Activated B cell treated with CpG ODN at 0.5 μM for 24 hours (primary cell): ENCODE results near the gene RNF145. TPM values are rescaled to one million over a fixed set of nuclear protein-coding genes. Genes with fewer than 3 reads are reported as not detected.

Experiments
- ATAC-seq: fragments of 200-7000 bp; cut with Tn5 transposase; one replicate; pipeline ENCODE4 v1.10.0; 2021; ENCODE audit warnings: low read depth, mild to moderate bottlenecking, moderate library complexity
- CTCF ChIA-PET: fragments of 350-600 bp; sonication (Branson Sonifier 250); formaldehyde crosslinking; loops from one replicate; lab custom pipeline; 2021; ENCODE audit warnings: antibody characterized with exemption; lab: Charles Lee
- POLR2A ChIA-PET: fragments of 350-600 bp; sonication (Branson Sonifier 250); formaldehyde crosslinking; loops from one replicate; lab custom pipeline; 2021; ENCODE audit warnings: antibody characterized with exemption; lab: Charles Lee
- DNase-seq: peaks from one replicate; pipeline ENCODE4 v3.0.0; 2022
- H3K27ac Mint-ChIP-seq: one replicate; pipeline ENCODE4 v1.8.0; 2020; ENCODE audit warnings: mixed read lengths
- H3K27me3 Mint-ChIP-seq: one replicate; pipeline ENCODE4 v1.8.0; 2021; ENCODE audit warnings: mixed read lengths
- H3K36me3 Mint-ChIP-seq: one replicate; pipeline ENCODE4 v1.8.0; 2021; ENCODE audit warnings: low read depth, mixed read lengths
- H3K4me1 Mint-ChIP-seq: one replicate; pipeline ENCODE4 v1.8.0; 2021; ENCODE audit warnings: mixed read lengths
- H3K4me3 Mint-ChIP-seq: one replicate; pipeline ENCODE4 v1.8.0; 2020; ENCODE audit warnings: mild to moderate bottlenecking, mixed read lengths
- H3K9me3 Mint-ChIP-seq: one replicate; pipeline ENCODE4 v1.8.0; 2020; ENCODE audit warnings: mixed read lengths
- CTCF ChIP-seq: fragments of 200-600 bp; IDR thresholded peaks from one replicate; pipeline ENCODE4 v1.8.0; 2022; ENCODE audit warnings: antibody characterized with exemption, mild to moderate bottlenecking
- intact Hi-C: fragments of 100-400 bp; cut with micrococcal nuclease; formaldehyde crosslinking; loops from one replicate; pipeline ENCODE4 v1.15.1; 2024
- total RNA-seq: library from RNA; stranded (reverse); gene quantifications from 2 replicates; pipeline ENCODE4 v1.2.3, GENCODE V29; 2022

The RNF145 gene
- total RNA-seq, 1 donor from 2014 or later = 66.1 TPM

- H3K4me3 Mint-ChIP-seq = peak overlapping the region; percentile 73
- ChIA-PET CTCF (interaction anchor here (1.0 to 2.2 kb wide), 3 partner anchors 9 to 87 kb away, joined by 3 to 15 read pairs (median 11); no protein-coding TSS in a partner anchor), POLR2A (interaction anchor here (0.6 to 3.5 kb wide), 5 partner anchors 9 to 1806 kb away, joined by 3 to 49 read pairs (median 11); partner anchors contain the start of gene RNF145)
- H3K9me3 Mint-ChIP-seq = no peaks in the 10 kb centered on the region
- ATAC-seq (no peak), DNase-seq (no peak)
- H3K4me1 Mint-ChIP-seq = peaks cover 66% of the 10 kb centered on the region
- TF ChIP-seq CTCF = no peak
- peak overlapping the region; percentile 91 for H3K27ac Mint-ChIP-seq
- intact Hi-C loops = loop anchor here (2.0 kb wide), 1 partner anchor 42 kb away; no protein-coding TSS in a partner anchor
- peaks cover 59% of the 10 kb centered on the region for H3K36me3 Mint-ChIP-seq
- no peaks in the 10 kb centered on the region for H3K27me3 Mint-ChIP-seq
Measured at GRCh38 chr5:159199225-159199624, 10.1 kb downstream of the RNF145 start.

GRCh38 chr5:159198063-159199036 is 11.0 kb downstream of the RNF145 start:
- no peak for TF ChIP-seq CTCF
- ChIA-PET CTCF (interaction anchor here (0.6 to 2.2 kb wide), 7 partner anchors 9 to 88 kb away, joined by 3 to 15 read pairs (median 4); no protein-coding TSS in a partner anchor), POLR2A (interaction anchor here (0.6 to 3.5 kb wide), 12 partner anchors 10 to 1221 kb away, joined by 3 to 49 read pairs (median 6); partner anchors contain the start of gene RNF145)
- Mint-ChIP-seq H3K36me3 (peaks cover 66% of the 10 kb centered on the region), H3K4me3 (peak overlapping the region; percentile 73), H3K9me3 (no peaks in the 10 kb centered on the region), H3K4me1 (peaks cover 57% of the 10 kb centered on the region), H3K27me3 (no peaks in the 10 kb centered on the region), H3K27ac (peak overlapping the region; percentile 91)
- peak; percentile 98 for ATAC-seq
- DNase-seq = no peak
- intact Hi-C loops = loop anchor here (1.0 to 2.0 kb wide), 4 partner anchors 11 to 42 kb away; partner anchors contain the start of gene RNF145

GRCh38 chr5:159195775-159196174 is 13.6 kb downstream of the RNF145 start:
- CTCF ChIA-PET = interaction anchor here (1.0 kb wide), 1 partner anchor 39 kb away, joined by 4 read pairs; no protein-coding TSS in a partner anchor
- POLR2A ChIA-PET = interaction anchor here (0.6 to 1.2 kb wide), 2 partner anchors 67 to 98 kb away, joined by 3 to 7 read pairs; no protein-coding TSS in a partner anchor
- Mint-ChIP-seq H3K27me3 (no peaks in the 10 kb centered on the region), H3K27ac (no peak overlapping the region), H3K36me3 (peaks cover 67% of the 10 kb centered on the region), H3K9me3 (no peaks in the 10 kb centered on the region), H3K4me1 (peaks cover 66% of the 10 kb centered on the region), H3K4me3 (no peak overlapping the region)
- intact Hi-C loops = loop anchor here (2.0 kb wide), 1 partner anchor 13 kb away; the partner anchor contains the start of gene RNF145
- no peak for DNase-seq
- ATAC-seq = no peak
- no peak for TF ChIP-seq CTCF

- no peak for ATAC-seq
- intact Hi-C loops = no loop called here
- Mint-ChIP-seq H3K4me3 (no peak overlapping the region), H3K36me3 (peaks cover 71% of the 10 kb centered on the region), H3K4me1 (peaks cover 49% of the 10 kb centered on the region), H3K27me3 (no peaks in the 10 kb centered on the region), H3K9me3 (no peaks in the 10 kb centered on the region), H3K27ac (no peak overlapping the region)
- TF ChIP-seq CTCF = no peak
- ChIA-PET POLR2A (interaction anchor here (0.5 to 2.9 kb wide), 4 partner anchors 17 to 1723 kb away, joined by 3 to 9 read pairs (median 4); no protein-coding TSS in a partner anchor), CTCF (interaction anchor here (0.7 to 1.0 kb wide), 3 partner anchors 17 to 33 kb away, joined by 4 read pairs; no protein-coding TSS in a partner anchor)
- DNase-seq = no peak
Measured at GRCh38 chr5:159190170-159190569, 19.2 kb downstream of the RNF145 start.
